Fibroblast of skin of right biceps (primary cell): ENCODE measurements around the gene TMEM108.

Source experiments
- DNase-seq: peaks from one replicate; pipeline ENCODE4 v3.0.0-alpha.2; 2013

TMEM108 gene

GRCh38 chr3:133283958-133284807, 246.0 kb downstream of the TMEM108 start:
- DNase-seq = no peak

GRCh38 chr3:133289322-133289721, 251.1 kb downstream of the TMEM108 start:
- no peak for DNase-seq

GRCh38 chr3:133292296-133292695, 254.1 kb downstream of the TMEM108 start:
- no peak for DNase-seq

GRCh38 chr3:133293397-133294110, 255.4 kb downstream of the TMEM108 start:
- DNase-seq = peak; percentile 38

- DNase-seq = peak; percentile 38
Measured at GRCh38 chr3:133294253-133294652, 256.1 kb downstream of the TMEM108 start.

- DNase-seq = peak; percentile 71
Measured at GRCh38 chr3:133295199-133295901, 257.2 kb downstream of the TMEM108 start.

GRCh38 chr3:133295944-133296917, 258.0 kb downstream of the TMEM108 start:
- DNase-seq = peak; percentile 58

GRCh38 chr3:133296981-133297380, 258.8 kb downstream of the TMEM108 start:
- no peak for DNase-seq

- DNase-seq = no peak
Measured at GRCh38 chr3:133300102-133300501, 261.9 kb downstream of the TMEM108 start.

- peak; percentile 91 for DNase-seq
Measured at GRCh38 chr3:133301194-133301593, 263.0 kb downstream of the TMEM108 start.

- DNase-seq = peak; percentile 27
Measured at GRCh38 chr3:133301731-133302130, 263.5 kb downstream of the TMEM108 start.

- no peak for DNase-seq
Measured at GRCh38 chr3:133303430-133303829, 265.2 kb downstream of the TMEM108 start.

- DNase-seq = no peak
Measured at GRCh38 chr3:133317866-133318265, 279.7 kb downstream of the TMEM108 start.

GRCh38 chr3:133328373-133328772, 290.2 kb downstream of the TMEM108 start:
- DNase-seq = no peak

- DNase-seq = no peak
Measured at GRCh38 chr3:133329626-133330025, 291.4 kb downstream of the TMEM108 start.

- DNase-seq = no peak
Measured at GRCh38 chr3:133330065-133330464, 291.9 kb downstream of the TMEM108 start.

GRCh38 chr3:133330522-133330921, 292.3 kb downstream of the TMEM108 start:
- no peak for DNase-seq

GRCh38 chr3:133354721-133355120, 316.5 kb downstream of the TMEM108 start:
- no peak for DNase-seq

- DNase-seq = no peak
Measured at GRCh38 chr3:133360476-133360875, 322.3 kb downstream of the TMEM108 start.

- no peak for DNase-seq
Measured at GRCh38 chr3:133361011-133361410, 322.8 kb downstream of the TMEM108 start.

GRCh38 chr3:133361435-133361834, 323.2 kb downstream of the TMEM108 start:
- no peak for DNase-seq

- DNase-seq = no peak
Measured at GRCh38 chr3:133362539-133362938, 324.3 kb downstream of the TMEM108 start.
